Measurements from ENCODE around the gene H1-8.

H1-8 gene

GRCh38 chr3:129504471-129505100, 38.4 kb upstream of the H1-8 start:
- Histone ChIP-seq H3K9me3 (ENCODE audit: severe bottlenecking) (no peaks in the 10 kb centered on the region), H3K36me3 (ENCODE audit: low read depth) (no peaks in the 10 kb centered on the region), H3K4me1 (ENCODE audit: insufficient read depth, poor library complexity, severe bottlenecking) (no peaks in the 10 kb centered on the region), H3K4me3 (ENCODE audit: severe bottlenecking) (no peak overlapping the region), H3K27me3 (ENCODE audit: insufficient read depth, poor library complexity, severe bottlenecking) (no peaks in the 10 kb centered on the region), H3K27ac (ENCODE audit: poor library complexity, severe bottlenecking) (no peak overlapping the region)
- DNase-seq (ENCODE audit: low spot score) (no peak), ATAC-seq (ENCODE audit: low read depth) (no peak; the same call in 2 of the 3 replicates)
- TF ChIP-seq CTCF (IDR thresholded peaks at IDR 0.05; ENCODE audit: poor library complexity, severe bottlenecking), result no peak

- TF ChIP-seq CTCF (IDR thresholded peaks at IDR 0.05; ENCODE audit: poor library complexity, severe bottlenecking), result no peak
- no peaks in the 10 kb centered on the region for H3K27me3 ChIP-seq (ENCODE audit: insufficient read depth, poor library complexity, severe bottlenecking)
- H3K4me3 ChIP-seq (ENCODE audit: severe bottlenecking), result no peak overlapping the region
- no peaks in the 10 kb centered on the region for H3K4me1 ChIP-seq (ENCODE audit: insufficient read depth, poor library complexity, severe bottlenecking)
- no peak overlapping the region for H3K27ac ChIP-seq (ENCODE audit: poor library complexity, severe bottlenecking)
- DNase-seq (ENCODE audit: low spot score), result no peak
- no peaks in the 10 kb centered on the region for H3K36me3 ChIP-seq (ENCODE audit: low read depth)
- ATAC-seq (ENCODE audit: low read depth), result no peak
- H3K9me3 ChIP-seq (ENCODE audit: severe bottlenecking), result no peaks in the 10 kb centered on the region
Measured at GRCh38 chr3:129505341-129505740, 37.6 kb upstream of the H1-8 start.

GRCh38 chr3:129506231-129506742, 36.7 kb upstream of the H1-8 start:
- Histone ChIP-seq H3K36me3 (ENCODE audit: low read depth) (no peaks in the 10 kb centered on the region), H3K27me3 (ENCODE audit: insufficient read depth, poor library complexity, severe bottlenecking) (no peaks in the 10 kb centered on the region), H3K4me3 (ENCODE audit: severe bottlenecking) (no peak overlapping the region), H3K4me1 (ENCODE audit: insufficient read depth, poor library complexity, severe bottlenecking) (no peaks in the 10 kb centered on the region), H3K9me3 (ENCODE audit: severe bottlenecking) (no peaks in the 10 kb centered on the region), H3K27ac (ENCODE audit: poor library complexity, severe bottlenecking) (no peak overlapping the region)
- DNase-seq (ENCODE audit: low spot score), result no peak
- no peak for TF ChIP-seq CTCF (IDR thresholded peaks at IDR 0.05; ENCODE audit: poor library complexity, severe bottlenecking)
- ATAC-seq (ENCODE audit: low read depth), result no peak

GRCh38 chr3:129507181-129507831, 35.7 kb upstream of the H1-8 start:
- ATAC-seq (ENCODE audit: low read depth) (no peak), DNase-seq (ENCODE audit: low spot score) (no peak)
- no peak for TF ChIP-seq CTCF (IDR thresholded peaks at IDR 0.05; ENCODE audit: poor library complexity, severe bottlenecking)

GRCh38 chr3:129512595-129512994, 30.4 kb upstream of the H1-8 start:
- ATAC-seq (ENCODE audit: low read depth), result no peak
- Histone ChIP-seq H3K36me3 (ENCODE audit: low read depth) (no peaks in the 10 kb centered on the region), H3K27ac (ENCODE audit: poor library complexity, severe bottlenecking) (no peak overlapping the region), H3K4me1 (ENCODE audit: insufficient read depth, poor library complexity, severe bottlenecking) (no peaks in the 10 kb centered on the region), H3K27me3 (ENCODE audit: insufficient read depth, poor library complexity, severe bottlenecking) (no peaks in the 10 kb centered on the region), H3K4me3 (ENCODE audit: severe bottlenecking) (no peak overlapping the region), H3K9me3 (ENCODE audit: severe bottlenecking) (no peaks in the 10 kb centered on the region)
- no peak for TF ChIP-seq CTCF (IDR thresholded peaks at IDR 0.05; ENCODE audit: poor library complexity, severe bottlenecking)
- DNase-seq (ENCODE audit: low spot score), result no peak

More at GRCh38 chr3:129507181-129507831, 35.7 kb upstream of the H1-8 start:
- Histone ChIP-seq H3K27me3 (ENCODE audit: insufficient read depth, poor library complexity, severe bottlenecking) (no peaks in the 10 kb centered on the region), H3K27ac (ENCODE audit: poor library complexity, severe bottlenecking) (no peak overlapping the region), H3K36me3 (ENCODE audit: low read depth) (no peaks in the 10 kb centered on the region), H3K9me3 (ENCODE audit: severe bottlenecking) (no peaks in the 10 kb centered on the region), H3K4me1 (ENCODE audit: insufficient read depth, poor library complexity, severe bottlenecking) (no peaks in the 10 kb centered on the region), H3K4me3 (ENCODE audit: severe bottlenecking) (no peak overlapping the region)

Measured in RWPE2 (cell line).